HUES6 (cell line): ENCODE results near the gene TTC21A.

ENCODE experiments used
- H3K27ac ChIP-seq: 2 replicates; pipeline ENCODE4 v1.7.0; 2013; ENCODE audit warnings: low read depth, mild to moderate bottlenecking, low read length, inconsistent platforms
- H3K27me3 ChIP-seq: 2 replicates; pipeline ENCODE4 v1.6.1; 2013; ENCODE audit warnings: low read length; ENCODE audit not compliant: control insufficient read depth, insufficient read depth
- H3K36me3 ChIP-seq: 2 replicates; pipeline ENCODE4 v1.6.1; 2013; ENCODE audit warnings: low read length; ENCODE audit not compliant: control insufficient read depth, insufficient read depth
- H3K4me1 ChIP-seq: 2 replicates; pipeline ENCODE4 v1.6.1; 2013; ENCODE audit warnings: low read length; ENCODE audit not compliant: control insufficient read depth, insufficient read depth
- H3K4me3 ChIP-seq: 2 replicates; pipeline ENCODE4 v1.5.1; 2013; ENCODE audit warnings: low read depth, low read length
- H3K9ac ChIP-seq: one replicate; pipeline ENCODE4 v1.6.1; 2013; ENCODE audit warnings: mild to moderate bottlenecking, low read length
- H3K9me3 ChIP-seq: 2 replicates; pipeline ENCODE4 v1.6.1; 2013; ENCODE audit warnings: low read depth, low read length; ENCODE audit not compliant: control insufficient read depth, insufficient read depth

The TTC21A gene

GRCh38 chr3:39082666-39083313 is 24.7 kb upstream of the TTC21A start:
- no peaks in the 10 kb centered on the region for H3K9me3 ChIP-seq
- no peak overlapping the region for H3K4me3 ChIP-seq
- H3K4me1 ChIP-seq = no peaks in the 10 kb centered on the region
- H3K9ac ChIP-seq = no peak overlapping the region
- H3K36me3 ChIP-seq = peaks cover 58% of the 10 kb centered on the region
- no peak overlapping the region for H3K27ac ChIP-seq
- H3K27me3 ChIP-seq = no peaks in the 10 kb centered on the region

- Histone ChIP-seq H3K27me3 (no peaks in the 10 kb centered on the region), H3K9me3 (no peaks in the 10 kb centered on the region), H3K4me1 (no peaks in the 10 kb centered on the region), H3K27ac (no peak overlapping the region), H3K36me3 (peaks cover 71% of the 10 kb centered on the region), H3K4me3 (no peak overlapping the region), H3K9ac (no peak overlapping the region)
Measured at GRCh38 chr3:39086144-39086543, 21.3 kb upstream of the TTC21A start.

GRCh38 chr3:39088456-39088855 is 19.0 kb upstream of the TTC21A start:
- Histone ChIP-seq H3K4me3 (no peak overlapping the region), H3K9ac (no peak overlapping the region), H3K36me3 (peaks cover 83% of the 10 kb centered on the region), H3K4me1 (no peaks in the 10 kb centered on the region), H3K27me3 (no peaks in the 10 kb centered on the region), H3K27ac (no peak overlapping the region), H3K9me3 (no peaks in the 10 kb centered on the region)

- Histone ChIP-seq H3K4me3 (no peak overlapping the region), H3K36me3 (peaks cover 85% of the 10 kb centered on the region), H3K4me1 (no peaks in the 10 kb centered on the region), H3K27ac (no peak overlapping the region), H3K9ac (no peak overlapping the region), H3K9me3 (no peaks in the 10 kb centered on the region), H3K27me3 (no peaks in the 10 kb centered on the region)
Measured at GRCh38 chr3:39088889-39089288, 18.6 kb upstream of the TTC21A start.

GRCh38 chr3:39090922-39091321 is 16.6 kb upstream of the TTC21A start:
- no peaks in the 10 kb centered on the region for H3K27me3 ChIP-seq
- no peak overlapping the region for H3K4me3 ChIP-seq
- no peak overlapping the region for H3K27ac ChIP-seq
- peaks cover 91% of the 10 kb centered on the region for H3K36me3 ChIP-seq
- no peaks in the 10 kb centered on the region for H3K4me1 ChIP-seq
- no peaks in the 10 kb centered on the region for H3K9me3 ChIP-seq
- H3K9ac ChIP-seq = no peak overlapping the region

GRCh38 chr3:39094851-39095677 is 12.4 kb upstream of the TTC21A start:
- Histone ChIP-seq H3K9ac (no peak overlapping the region), H3K4me3 (no peak overlapping the region), H3K36me3 (peaks cover 95% of the 10 kb centered on the region), H3K4me1 (no peaks in the 10 kb centered on the region), H3K9me3 (no peaks in the 10 kb centered on the region), H3K27ac (no peak overlapping the region), H3K27me3 (no peaks in the 10 kb centered on the region)

- Histone ChIP-seq H3K9ac (no peak overlapping the region), H3K27ac (no peak overlapping the region), H3K4me3 (no peak overlapping the region), H3K4me1 (no peaks in the 10 kb centered on the region), H3K36me3 (peaks cover 93% of the 10 kb centered on the region), H3K9me3 (no peaks in the 10 kb centered on the region), H3K27me3 (no peaks in the 10 kb centered on the region)
Measured at GRCh38 chr3:39095778-39096177, 11.7 kb upstream of the TTC21A start.

- Histone ChIP-seq H3K9me3 (no peaks in the 10 kb centered on the region), H3K27ac (no peak overlapping the region), H3K36me3 (peaks cover 90% of the 10 kb centered on the region)
Measured at GRCh38 chr3:39096775-39097174, 10.7 kb upstream of the TTC21A start.

GRCh38 chr3:39097716-39098472 is 9.6 kb upstream of the TTC21A start:
- Histone ChIP-seq H3K27ac (no peak overlapping the region), H3K9ac (no peak overlapping the region), H3K27me3 (no peaks in the 10 kb centered on the region), H3K4me3 (no peak overlapping the region), H3K36me3 (peaks cover 81% of the 10 kb centered on the region), H3K4me1 (no peaks in the 10 kb centered on the region), H3K9me3 (no peaks in the 10 kb centered on the region)

More at GRCh38 chr3:39096775-39097174, 10.7 kb upstream of the TTC21A start:
- H3K4me3 ChIP-seq = no peak overlapping the region
- no peaks in the 10 kb centered on the region for H3K4me1 ChIP-seq
- H3K9ac ChIP-seq = no peak overlapping the region
- H3K27me3 ChIP-seq = no peaks in the 10 kb centered on the region

- Histone ChIP-seq H3K4me3 (no peak overlapping the region), H3K27me3 (no peaks in the 10 kb centered on the region), H3K27ac (no peak overlapping the region), H3K9ac (no peak overlapping the region), H3K4me1 (no peaks in the 10 kb centered on the region), H3K9me3 (no peaks in the 10 kb centered on the region), H3K36me3 (peaks cover 75% of the 10 kb centered on the region)
Measured at GRCh38 chr3:39098473-39099000, 8.9 kb upstream of the TTC21A start.

- H3K27ac ChIP-seq = no peak overlapping the region
- H3K36me3 ChIP-seq = peaks cover 68% of the 10 kb centered on the region
Measured at GRCh38 chr3:39099242-39099641, 8.2 kb upstream of the TTC21A start.

More at GRCh38 chr3:39099242-39099641, 8.2 kb upstream of the TTC21A start:
- Histone ChIP-seq H3K4me3 (no peak overlapping the region), H3K9me3 (no peaks in the 10 kb centered on the region), H3K4me1 (no peaks in the 10 kb centered on the region), H3K27me3 (no peaks in the 10 kb centered on the region), H3K9ac (no peak overlapping the region)
